GM23248 (cell line): Measurements from ENCODE around the gene PSMC6. TPM values are rescaled to one million over a fixed set of nuclear protein-coding genes. Genes with fewer than 3 reads are reported as not detected.

Experiments used
- DNase-seq: peaks from one replicate; pipeline ENCODE4 v3.0.0-alpha.2; 2015
- H2AFZ ChIP-seq: fragments of 200-600 bp; sonication (generic); 2 replicates; pipeline ENCODE4 v1.6.1; 2016; ENCODE audit warnings: antibody characterized with exemption
- H3F3A ChIP-seq: fragments of 200-600 bp; sonication (generic); 2 replicates; pipeline ENCODE4 v1.6.1; 2016; ENCODE audit warnings: mild to moderate bottlenecking, antibody characterized with exemption, mixed run types; ENCODE audit not compliant: insufficient read depth
- H3K27ac ChIP-seq: fragments of 200-600 bp; sonication (generic); 2 replicates; pipeline ENCODE4 v1.5.1; 2016; ENCODE audit warnings: mild to moderate bottlenecking
- H3K27me3 ChIP-seq: fragments of 200-600 bp; sonication (generic); replicated peaks from 2 replicates; pipeline ENCODE4 v1.6.1; 2016; ENCODE audit warnings: mild to moderate bottlenecking; ENCODE audit not compliant: insufficient read depth
- H3K36me3 ChIP-seq: fragments of 200-600 bp; sonication (generic); 2 replicates; pipeline ENCODE4 v1.6.1; 2016; ENCODE audit warnings: low read depth, mild to moderate bottlenecking
- H3K4me1 ChIP-seq: fragments of 200-600 bp; sonication (generic); 2 replicates; pipeline ENCODE4 v1.6.1; 2016; ENCODE audit warnings: mild to moderate bottlenecking; ENCODE audit not compliant: insufficient read depth
- H3K4me2 ChIP-seq: fragments of 200-600 bp; sonication (generic); one replicate; pipeline ENCODE4 v1.6.1; 2016; ENCODE audit warnings: mild to moderate bottlenecking; ENCODE audit not compliant: unreplicated experiment
- H3K4me3 ChIP-seq: fragments of 200-600 bp; sonication (generic); 2 replicates; pipeline ENCODE4 v1.5.1; 2016; ENCODE audit warnings: mild to moderate bottlenecking
- H3K79me2 ChIP-seq: fragments of 200-600 bp; sonication (generic); 2 replicates; pipeline ENCODE4 v1.6.1; 2016; ENCODE audit warnings: mild to moderate bottlenecking; ENCODE audit not compliant: insufficient read depth
- H3K9ac ChIP-seq: fragments of 200-600 bp; sonication (generic); 2 replicates; pipeline ENCODE4 v1.6.1; 2016; ENCODE audit warnings: mild to moderate bottlenecking
- H3K9me2 ChIP-seq: fragments of 200-600 bp; sonication (generic); 2 replicates; pipeline ENCODE4 v1.6.1; 2016; ENCODE audit warnings: mixed run types, mild to moderate bottlenecking, moderate library complexity; ENCODE audit not compliant: insufficient read depth
- H3K9me3 ChIP-seq: fragments of 200-600 bp; sonication (generic); one replicate; pipeline ENCODE4 v1.6.1; 2017; ENCODE audit warnings: low read depth
- H4K20me1 ChIP-seq: fragments of 200-600 bp; sonication (generic); 2 replicates; pipeline ENCODE4 v1.6.0; 2016; ENCODE audit not compliant: insufficient read depth
- EZH2 ChIP-seq: fragments of 200-600 bp; sonication (generic); IDR thresholded peaks from 2 replicates; pipeline ENCODE4 v1.6.1; 2018; ENCODE audit warnings: antibody characterized with exemption, mild to moderate bottlenecking; ENCODE audit not compliant: insufficient read depth, poor library complexity, severe bottlenecking
- EZH2phosphoT487 ChIP-seq: fragments of 200-600 bp; sonication (generic); IDR thresholded peaks from 2 replicates; pipeline ENCODE4 v1.6.1; 2018; ENCODE audit warnings: antibody characterized with exemption, moderate library complexity, mild to moderate bottlenecking, low read depth; ENCODE audit not compliant: insufficient read depth
- WGBS, 2 experiments: methylation state at CpG; one replicate each; pipeline ENCODE4 v1.1.6; 2015 to 2017; ENCODE audit warnings: low lambda C conversion rate in 2 of 2, low coverage in 1 of 2; ENCODE audit errors: missing lambda C conversion rate in 2 of 2; 5-methylcytosine and 5-hydroxymethylcytosine counted together
- in situ Hi-C: fragments of 300-500 bp; cut with MboI; formaldehyde crosslinking; loops from 2 replicates; pipeline ENCODE4 v1.15.0; 2020
- polyA plus RNA-seq: library from polyadenylated mRNA; unstranded; fragments of >200 nt; fragmentation: Nextera tagmentation; extraction: Ambion mirVana; gene quantifications from 2 replicates; pipeline ENCODE4 v1.2.1, GENCODE V29; 2016
- total RNA-seq: library from RNA; depleted of rRNA; stranded (reverse); fragments of >200 nt; shearing (Covaris generic); gene quantifications from 2 replicates; pipeline ENCODE4 v1.2.3, GENCODE V29; 2014

The PSMC6 gene
- total and polyA plus RNA-seq, 2 experiments from 2014 or later, result 98.8 to 108 TPM

- H4K20me1 ChIP-seq, result no peaks in the 10 kb centered on the region; the same call in 1 of the 2 replicates
- no peaks in the 10 kb centered on the region for H3K36me3 ChIP-seq
- no peaks in the 10 kb centered on the region for H3K9me3 ChIP-seq
- H3K4me2 ChIP-seq, result peak within 1 kb of the TSS; percentile 98
- H3K79me2 ChIP-seq, result peaks cover 47% of the 10 kb centered on the region
- TF ChIP-seq EZH2phosphoT487, result no peak
- no peak for TF ChIP-seq EZH2
- H3K4me3 ChIP-seq, result peak within 1 kb of the TSS; percentile 96
- 1% methylated on average over 22 to 78 of the region's 78 CpGs for WGBS, 2 experiments
- H3K9me2 ChIP-seq, result no peaks in the 10 kb centered on the region
- H3K27me3 ChIP-seq, result no peaks in the 10 kb centered on the region
- H3K9ac ChIP-seq, result peak within 1 kb of the TSS; percentile 97
- peaks cover 18% of the 10 kb centered on the region; the same call in 1 of the 2 replicates for H3F3A ChIP-seq
- peak within 1 kb of the TSS; percentile 80 for H2AFZ ChIP-seq
- peak within 1 kb of the TSS; percentile 97 for H3K27ac ChIP-seq
- in situ Hi-C loops, result no loop called here
- DNase-seq, result peak; percentile 94
- H3K4me1 ChIP-seq, result peaks cover 25% of the 10 kb centered on the region
Measured at GRCh38 chr14:52695481-52696091, 11.4 kb upstream of the PSMC6 start, which contains the start of gene ERO1A. Gene ERO1A, minus strand, starts transcription at chr14:52695558. Its CDS starts 77 bp downstream, at chr14:52695481.

GRCh38 chr14:52700701-52701172 lies 6.3 kb upstream of the PSMC6 start:
- no peak for DNase-seq
- in situ Hi-C loops, result no loop called here

GRCh38 chr14:52701223-52701622 lies 5.8 kb upstream of the PSMC6 start:
- Histone ChIP-seq H3F3A (peaks cover 15% of the 10 kb centered on the region), H4K20me1 (no peaks in the 10 kb centered on the region), H2AFZ (0 out of 2 replicates have a peak overlapping the region, but pooled peaks have one; percentile 13), H3K4me3 (no peak overlapping the region), H3K27ac (no peak overlapping the region), H3K9ac (no peak overlapping the region), H3K4me1 (peaks cover 10% of the 10 kb centered on the region), H3K9me2 (no peaks in the 10 kb centered on the region), H3K79me2 (no peaks in the 10 kb centered on the region), H3K27me3 (no peaks in the 10 kb centered on the region), H3K4me2 (no peak overlapping the region), H3K36me3 (no peaks in the 10 kb centered on the region), H3K9me3 (no peaks in the 10 kb centered on the region)
- no peak for TF ChIP-seq EZH2phosphoT487
- TF ChIP-seq EZH2, result no peak
- WGBS, 2 experiments, result 83 to 86% methylated on average over 3 of the region's 3 CpGs
- no peak for DNase-seq
- in situ Hi-C loops, result no loop called here

More at GRCh38 chr14:52700701-52701172, 6.3 kb upstream of the PSMC6 start:
- Histone ChIP-seq H3K27ac (no peak overlapping the region), H3K4me1 (peaks cover 10% of the 10 kb centered on the region), H3K4me3 (no peak overlapping the region), H3K36me3 (no peaks in the 10 kb centered on the region), H3K9me2 (no peaks in the 10 kb centered on the region), H3K27me3 (no peaks in the 10 kb centered on the region), H3K79me2 (no peaks in the 10 kb centered on the region), H3K9ac (no peak overlapping the region), H3K4me2 (no peak overlapping the region), H4K20me1 (no peaks in the 10 kb centered on the region), H2AFZ (0 out of 2 replicates have a peak overlapping the region, but pooled peaks have one; percentile 13), H3K9me3 (no peaks in the 10 kb centered on the region), H3F3A (peaks cover 15% of the 10 kb centered on the region)
- 62 to 69% methylated on average over 2 of the region's 2 CpGs for WGBS, 2 experiments
- no peak for TF ChIP-seq EZH2
- TF ChIP-seq EZH2phosphoT487, result no peak

GRCh38 chr14:52703225-52703624 lies 3.8 kb upstream of the PSMC6 start:
- Histone ChIP-seq H3K9me2 (no peaks in the 10 kb centered on the region), H3K27me3 (no peaks in the 10 kb centered on the region), H3K4me1 (peaks cover 17% of the 10 kb centered on the region), H3F3A (peaks cover 15% of the 10 kb centered on the region), H3K4me2 (peak overlapping the region; percentile 27), H4K20me1 (no peaks in the 10 kb centered on the region; the same call in 1 of the 2 replicates), H3K36me3 (no peaks in the 10 kb centered on the region), H2AFZ (0 out of 2 replicates have a peak overlapping the region, but pooled peaks have one; percentile 21), H3K4me3 (no peak overlapping the region), H3K27ac (peak overlapping the region; percentile 81), H3K9me3 (no peaks in the 10 kb centered on the region), H3K79me2 (peaks cover 12% of the 10 kb centered on the region), H3K9ac (peak overlapping the region; percentile 28)
- DNase-seq, result peak; percentile 99
- TF ChIP-seq EZH2 (no peak), EZH2phosphoT487 (no peak)
- WGBS, 2 experiments, result 9 to 17% methylated on average over 3 of the region's 3 CpGs
- in situ Hi-C loops, result no loop called here
